NCI-H2081 treated with DMSO at 0.1 percent for 48 hours (cell line): ENCODE measurements around the gene MC3R.

ENCODE experiments used
- DNase-seq: peaks from one replicate; lab custom pipeline; 2025; lab: John Stamatoyannopoulos, UW

The MC3R gene

GRCh38 chr20:56249956-56250355 is 1.4 kb downstream of the MC3R start:
- no peak for DNase-seq

GRCh38 chr20:56257604-56258003 is 9.1 kb downstream of the MC3R start:
- no peak for DNase-seq

- no peak for DNase-seq
These were observed 11.4 kb downstream of the MC3R start for GRCh38 chr20:56259948-56260347.

DNA sequence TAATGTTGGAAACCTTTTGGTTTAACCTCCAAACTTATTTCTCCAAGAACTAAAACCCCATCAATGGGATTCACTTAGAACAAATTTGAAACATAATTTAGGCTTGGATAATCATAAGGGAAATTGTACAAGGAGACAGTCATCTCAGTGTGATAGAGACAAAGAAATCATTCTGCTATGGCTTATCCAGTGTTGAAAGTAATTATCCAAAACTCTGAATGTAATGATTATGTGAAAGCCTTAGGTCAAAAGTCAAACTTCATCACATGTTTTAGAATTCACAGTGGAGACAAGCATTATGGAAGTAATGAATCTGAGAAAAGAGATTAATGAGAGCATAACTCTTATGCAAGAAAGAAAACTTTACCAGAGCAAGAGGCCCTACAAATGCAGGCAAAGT is 20.0 kb downstream of the MC3R start:
- DNase-seq, result no peak

- no peak for DNase-seq
These were observed 23.4 kb downstream of the MC3R start for GRCh38 chr20:56271974-56272373.

- DNase-seq, result no peak
These were observed 25.0 kb downstream of the MC3R start for GRCh38 chr20:56273491-56273890.

GRCh38 chr20:56274156-56274555 is 25.6 kb downstream of the MC3R start:
- DNase-seq, result no peak

DNA sequence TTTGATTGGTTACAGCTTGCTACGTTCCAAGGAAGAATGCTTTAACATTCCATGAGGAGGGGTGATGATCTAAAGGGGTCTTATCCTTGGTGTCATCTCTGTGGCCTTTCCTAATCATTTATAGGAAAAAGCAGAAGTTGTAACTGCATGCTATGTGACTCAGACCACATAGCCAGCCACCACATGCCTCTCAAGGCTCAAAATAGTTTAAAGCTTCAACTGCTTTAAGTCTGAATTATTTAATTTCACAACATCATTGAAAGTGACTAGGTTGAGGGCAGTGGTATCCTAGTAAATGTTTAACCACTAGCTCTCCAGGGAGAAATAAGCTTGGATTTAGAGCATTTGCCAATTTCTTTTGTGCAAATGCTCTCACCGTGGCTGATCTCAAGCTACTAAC is 29.7 kb downstream of the MC3R start:
- no peak for DNase-seq

DNA sequence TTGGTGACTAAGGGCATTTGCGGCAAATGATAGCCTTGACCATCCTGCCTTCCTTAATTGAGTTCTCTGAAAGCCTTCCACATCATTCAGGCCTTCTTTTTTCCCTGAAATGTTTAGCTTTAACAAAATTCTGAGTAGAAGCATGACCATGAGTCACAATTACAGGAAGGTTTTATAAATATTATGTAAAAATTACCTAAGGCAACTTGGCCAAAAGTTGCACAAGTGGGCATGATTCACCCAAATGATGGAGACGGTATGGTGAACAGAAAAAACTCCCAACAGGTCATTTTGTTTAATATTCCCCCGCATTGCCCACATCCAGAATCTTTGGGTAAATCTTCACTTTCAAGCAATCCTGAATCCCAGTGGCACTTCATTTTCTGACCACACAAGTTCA is 37.0 kb downstream of the MC3R start:
- no peak for DNase-seq

GRCh38 chr20:56289652-56290051 is 41.1 kb downstream of the MC3R start:
- no peak for DNase-seq

DNA sequence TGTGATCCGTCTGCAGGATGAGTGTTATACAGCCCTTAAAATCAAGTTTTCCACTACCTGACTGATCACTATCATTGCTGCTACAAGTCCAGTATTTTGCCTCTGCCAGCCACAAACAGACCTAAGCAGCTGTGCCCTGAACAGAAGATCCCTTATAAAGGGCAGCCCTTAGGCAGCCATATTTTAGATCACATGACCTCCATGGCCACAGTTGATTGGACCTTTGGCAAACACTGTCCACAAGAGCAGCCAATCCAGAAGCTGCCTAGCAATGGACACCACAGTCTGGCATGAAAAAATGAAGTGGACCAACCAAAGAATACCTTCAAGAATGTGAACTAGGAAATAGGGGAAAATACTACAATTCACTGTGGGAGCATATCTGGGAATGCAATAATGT is 50.8 kb downstream of the MC3R start:
- no peak for DNase-seq
